Trophoblast cell (in vitro differentiated cells and primary cell): ENCODE results near the gene UBR4.

Experiments
- DNase-seq, 2 donors: peaks; one replicate each; pipeline ENCODE4 v3.0.0-alpha.2; 2016
- H2AFZ ChIP-seq: 2 replicates; pipeline ENCODE4 v1.6.1; 2013; ENCODE audit warnings: low read length, moderate library complexity, mild to moderate bottlenecking; ENCODE audit not compliant: insufficient read depth, poor library complexity
- H2AK5ac ChIP-seq: 2 replicates; pipeline ENCODE4 v1.6.1; 2013; ENCODE audit warnings: mild to moderate bottlenecking, low read length
- H2BK120ac ChIP-seq: 2 replicates; pipeline ENCODE4 v1.6.1; 2013; ENCODE audit warnings: low read length, mild to moderate bottlenecking, moderate library complexity; ENCODE audit not compliant: insufficient read depth, poor library complexity
- H2BK12ac ChIP-seq: 2 replicates; pipeline ENCODE4 v1.6.1; 2013; ENCODE audit warnings: mild to moderate bottlenecking, low read length, moderate library complexity
- H2BK5ac ChIP-seq: 2 replicates; pipeline ENCODE4 v1.6.1; 2013; ENCODE audit warnings: low read length, low read depth, moderate library complexity, mild to moderate bottlenecking; ENCODE audit not compliant: poor library complexity
- H3K14ac ChIP-seq: 2 replicates; pipeline ENCODE4 v1.6.1; 2013; ENCODE audit warnings: mild to moderate bottlenecking, low read length
- H3K18ac ChIP-seq: 2 replicates; pipeline ENCODE4 v1.6.1; 2013; ENCODE audit warnings: mild to moderate bottlenecking, low read length
- H3K23ac ChIP-seq: 2 replicates; pipeline ENCODE4 v1.6.1; 2013; ENCODE audit warnings: low read length
- H3K27ac ChIP-seq: 2 replicates; pipeline ENCODE4 v1.5.1; 2013; ENCODE audit warnings: low read depth, mild to moderate bottlenecking, inconsistent platforms, low read length, moderate library complexity
- H3K27me3 ChIP-seq: 2 replicates; pipeline ENCODE4 v1.6.1; 2013; ENCODE audit warnings: inconsistent platforms, mild to moderate bottlenecking, low read length, moderate library complexity; ENCODE audit not compliant: insufficient read depth
- H3K36me3 ChIP-seq, 2 experiments: 1 replicate in 1 of 2; 2 replicates in 1 of 2; pipeline ENCODE4 v1.6.1; 2013; ENCODE audit warnings: low read length in 2 of 2, mild to moderate bottlenecking in 2 of 2, moderate library complexity in 1 of 2; ENCODE audit not compliant: insufficient read depth in 2 of 2, control insufficient read depth in 1 of 2
- H3K4ac ChIP-seq: 2 replicates; pipeline ENCODE4 v1.6.1; 2013; ENCODE audit warnings: low read depth, mild to moderate bottlenecking, low read length, moderate library complexity
- H3K4me1 ChIP-seq, 2 experiments: 1 replicate in 1 of 2; 2 replicates in 1 of 2; pipeline ENCODE4 v1.6.1; 2013; ENCODE audit warnings: low read length in 2 of 2, mild to moderate bottlenecking in 2 of 2, moderate library complexity in 1 of 2; ENCODE audit not compliant: insufficient read depth in 2 of 2, control insufficient read depth in 1 of 2
- H3K4me2 ChIP-seq: 2 replicates; pipeline ENCODE4 v1.6.1; 2013; ENCODE audit warnings: inconsistent platforms, mild to moderate bottlenecking, low read length, moderate library complexity
- H3K4me3 ChIP-seq: 2 replicates; pipeline ENCODE4 v1.5.1; 2013; ENCODE audit warnings: mild to moderate bottlenecking, low read depth, low read length, inconsistent platforms
- H3K79me1 ChIP-seq: one replicate; pipeline ENCODE4 v1.6.1; 2013; ENCODE audit warnings: low read length
- H3K79me2 ChIP-seq: 2 replicates; pipeline ENCODE4 v1.6.1; 2013; ENCODE audit warnings: low read length, mild to moderate bottlenecking; ENCODE audit not compliant: control insufficient read depth, insufficient read depth, poor library complexity
- H3K9ac ChIP-seq: 2 replicates; pipeline ENCODE4 v1.6.1; 2013; ENCODE audit warnings: mild to moderate bottlenecking, low read length
- H3K9me3 ChIP-seq: 2 replicates; pipeline ENCODE4 v1.6.1; 2013; ENCODE audit warnings: low read depth, mild to moderate bottlenecking, control low read depth, inconsistent platforms, low read length; ENCODE audit not compliant: insufficient read depth
- H4K12ac ChIP-seq: 2 replicates; pipeline ENCODE4 v1.6.1; 2013; ENCODE audit warnings: low read depth, mild to moderate bottlenecking, low read length, moderate library complexity
- H4K8ac ChIP-seq: 2 replicates; pipeline ENCODE4 v1.6.1; 2013; ENCODE audit warnings: low read depth, mild to moderate bottlenecking, low read length, moderate library complexity
- H4K91ac ChIP-seq: one replicate; pipeline ENCODE4 v1.6.1; 2013; ENCODE audit warnings: low read depth, mild to moderate bottlenecking, low read length, moderate library complexity
- whole genome bisulfite sequencing: extraction: QIAGEN DNeasy Blood & Tissue Kit; methylation state at CpG from one replicate; pipeline ENCODE4 v1.1.7; 2013; ENCODE audit warnings: missing lambda C conversion rate; ENCODE audit not compliant: insufficient read length, insufficient coverage; ENCODE audit errors: extremely low coverage; 5-methylcytosine and 5-hydroxymethylcytosine counted together

UBR4 gene

GRCh38 chr1:19112891-19113696 lies 97.0 kb downstream of the UBR4 start:
- Histone ChIP-seq H3K79me1 (no peaks in the 10 kb centered on the region), H3K79me2 (no peaks in the 10 kb centered on the region), H3K4ac (no peak overlapping the region), H2BK120ac (no peak overlapping the region), H3K27ac (no peak overlapping the region), H4K91ac (no peak overlapping the region), H3K4me2 (no peak overlapping the region), H2AFZ (no peak overlapping the region), H3K23ac (no peak overlapping the region), H3K18ac (no peak overlapping the region), H2BK5ac (no peak overlapping the region), H3K14ac (no peak overlapping the region), H3K9ac (no peak overlapping the region), H4K12ac (no peak overlapping the region), H4K8ac (no peak overlapping the region), H3K4me1 (no peaks in the 10 kb centered on the region), H2AK5ac (no peak overlapping the region), H3K27me3 (no peaks in the 10 kb centered on the region), H2BK12ac (no peak overlapping the region), H3K9me3 (peaks cover 1% of the 10 kb centered on the region), H3K36me3 (peaks cover 70 to 90% of the 10 kb centered on the region in 2 experiments), H3K4me3 (no peak overlapping the region)
- WGBS: no CpG with 5 or more reads among the region's 7 CpGs
- no peak for DNase-seq

- DNase-seq: no peak
- no peaks in the 10 kb centered on the region for H3K79me1 ChIP-seq
- H3K9ac ChIP-seq: no peak overlapping the region
- no peak overlapping the region for H3K27ac ChIP-seq
- H3K4me2 ChIP-seq: no peak overlapping the region
- H3K4ac ChIP-seq: no peak overlapping the region
- no peak overlapping the region for H2BK12ac ChIP-seq
- no peak overlapping the region for H3K4me3 ChIP-seq
- H2BK5ac ChIP-seq: no peak overlapping the region
- H2AK5ac ChIP-seq: no peak overlapping the region
- no peak overlapping the region for H2AFZ ChIP-seq
- H3K4me1 ChIP-seq: no peaks in the 10 kb centered on the region
- no peak overlapping the region for H4K12ac ChIP-seq
- no peak overlapping the region for H3K18ac ChIP-seq
- no peak overlapping the region for H3K14ac ChIP-seq
- H2BK120ac ChIP-seq: no peak overlapping the region
- peaks cover 79 to 88% of the 10 kb centered on the region in 2 experiments for H3K36me3 ChIP-seq
- no peak overlapping the region for H4K91ac ChIP-seq
- no CpG with 5 or more reads among the region's 11 CpGs for WGBS
- H3K9me3 ChIP-seq: peaks cover 1% of the 10 kb centered on the region
- no peaks in the 10 kb centered on the region for H3K79me2 ChIP-seq
- H3K27me3 ChIP-seq: no peaks in the 10 kb centered on the region
- no peak overlapping the region for H3K23ac ChIP-seq
- H4K8ac ChIP-seq: no peak overlapping the region
Measured at GRCh38 chr1:19110257-19110927, 99.7 kb downstream of the UBR4 start.

GRCh38 chr1:19109545-19109944 lies 100.5 kb downstream of the UBR4 start:
- no peak overlapping the region for H3K9ac ChIP-seq
- no peaks in the 10 kb centered on the region for H3K79me1 ChIP-seq
- no peak overlapping the region for H3K23ac ChIP-seq
- DNase-seq: no peak
- H3K4ac ChIP-seq: no peak overlapping the region
- H4K91ac ChIP-seq: no peak overlapping the region
- H3K36me3 ChIP-seq: peaks cover 76 to 88% of the 10 kb centered on the region in 2 experiments
- H3K14ac ChIP-seq: no peak overlapping the region
- H2BK5ac ChIP-seq: no peak overlapping the region
- no peak overlapping the region for H2AK5ac ChIP-seq
- no CpG with 5 or more reads among the region's 3 CpGs for WGBS
- H4K8ac ChIP-seq: no peak overlapping the region
- no peak overlapping the region for H2BK120ac ChIP-seq
- H3K4me3 ChIP-seq: no peak overlapping the region
- no peaks in the 10 kb centered on the region for H3K79me2 ChIP-seq
- peaks cover 1% of the 10 kb centered on the region for H3K9me3 ChIP-seq
- H4K12ac ChIP-seq: no peak overlapping the region
- H3K4me2 ChIP-seq: no peak overlapping the region
- no peaks in the 10 kb centered on the region for H3K27me3 ChIP-seq
- H2AFZ ChIP-seq: no peak overlapping the region
- H3K18ac ChIP-seq: no peak overlapping the region
- no peak overlapping the region for H3K27ac ChIP-seq
- no peaks in the 10 kb centered on the region for H3K4me1 ChIP-seq
- no peak overlapping the region for H2BK12ac ChIP-seq

DNA sequence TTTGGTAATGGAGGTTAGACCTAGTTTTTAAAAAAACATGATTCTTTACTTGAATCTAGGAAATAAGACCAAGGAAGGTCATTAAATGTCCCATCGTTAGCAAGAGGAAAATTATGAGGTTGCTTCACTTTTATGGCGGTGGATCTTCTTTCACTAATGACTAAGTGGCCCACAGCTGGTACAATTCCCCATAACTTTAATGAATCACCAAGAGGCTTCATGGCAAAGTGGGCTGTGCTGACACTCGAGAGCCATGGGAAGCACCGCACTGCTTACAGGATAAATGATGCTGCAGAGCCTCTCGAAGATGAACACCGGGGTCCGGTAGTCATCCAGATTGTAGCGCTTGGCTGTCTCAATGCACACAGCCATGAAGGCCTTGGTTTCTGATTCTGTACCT lies 108.8 kb downstream of the UBR4 start:
- H2AFZ ChIP-seq: no peak overlapping the region
- H3K4ac ChIP-seq: no peak overlapping the region
- no peak overlapping the region for H4K12ac ChIP-seq
- no peak overlapping the region for H4K91ac ChIP-seq
- no peaks in the 10 kb centered on the region for H3K79me1 ChIP-seq
- H2BK120ac ChIP-seq: no peak overlapping the region
- DNase-seq: no peak
- no peak overlapping the region for H2BK5ac ChIP-seq
- H3K79me2 ChIP-seq: no peaks in the 10 kb centered on the region
- H3K23ac ChIP-seq: no peak overlapping the region
- H3K14ac ChIP-seq: no peak overlapping the region
- no peak overlapping the region for H3K4me3 ChIP-seq
- no peak overlapping the region for H3K4me2 ChIP-seq
- H3K36me3 ChIP-seq: peaks cover 51 to 82% of the 10 kb centered on the region in 2 experiments
- H3K27ac ChIP-seq: no peak overlapping the region
- no CpG with 5 or more reads among the region's 8 CpGs for WGBS
- H2BK12ac ChIP-seq: no peak overlapping the region
- no peak overlapping the region for H4K8ac ChIP-seq
- no peak overlapping the region for H3K9ac ChIP-seq
- no peaks in the 10 kb centered on the region for H3K9me3 ChIP-seq
- H3K27me3 ChIP-seq: no peaks in the 10 kb centered on the region
- H2AK5ac ChIP-seq: no peak overlapping the region
- no peaks in the 10 kb centered on the region for H3K4me1 ChIP-seq
- no peak overlapping the region for H3K18ac ChIP-seq
